Measurements from ENCODE around the gene GRM1.

DNA sequence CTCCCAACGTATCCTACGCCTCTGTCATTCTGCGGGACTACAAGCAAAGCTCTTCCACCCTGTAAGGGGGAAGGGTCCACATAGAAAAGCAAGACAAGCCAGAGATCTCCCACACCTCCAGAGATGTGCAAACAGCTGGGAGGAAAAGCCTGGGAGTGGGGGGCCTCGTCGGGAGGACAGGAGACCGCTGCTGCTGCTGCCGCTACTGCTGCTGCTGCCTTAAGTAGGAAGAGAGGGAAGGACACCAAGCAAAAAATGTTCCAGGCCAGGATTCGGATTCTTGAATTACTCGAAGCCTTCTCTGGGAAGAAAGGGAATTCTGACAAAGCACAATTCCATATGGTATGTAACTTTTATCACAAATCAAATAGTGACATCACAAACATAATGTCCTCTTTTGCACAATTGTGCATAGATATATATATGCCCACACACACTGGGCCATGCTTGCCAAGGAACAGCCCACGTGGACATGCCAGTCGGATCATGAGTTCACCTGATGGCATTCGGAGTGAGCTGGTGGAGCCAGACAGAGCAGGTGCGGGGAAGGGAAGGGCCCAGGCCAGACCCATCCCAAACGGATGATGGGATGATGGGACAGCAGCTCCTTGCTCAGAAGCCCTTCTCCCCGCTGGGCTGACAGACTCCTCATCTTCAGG, 406.0 kb downstream of the GRM1 start:
- TF ChIP-seq ZBTB20 (tag by site-specific recombination; IDR thresholded peaks at IDR 0.05) (no peak), ZNF302 (tag by site-specific recombination; IDR thresholded peaks at IDR 0.05; ENCODE audit: low read depth) (no peak), ZNF521 (tag by site-specific recombination; IDR thresholded peaks at IDR 0.05) (no peak), CTCF (tag by site-specific recombination; IDR thresholded peaks at IDR 0.05) (no peak), ZBTB10 (tag by site-specific recombination; IDR thresholded peaks at IDR 0.05) (no peak), ZBTB7A (tag by site-specific recombination; IDR thresholded peaks at IDR 0.05; ENCODE audit: low read depth) (no peak), ZBTB17 (tag by site-specific recombination; IDR thresholded peaks at IDR 0.05) (no peak), HOXA7 (CRISPR knock-in tag; IDR thresholded peaks at IDR 0.05; ENCODE audit: borderline replicate concordance) (no peak), YY1 (tag by site-specific recombination; IDR thresholded peaks at IDR 0.05) (no peak), ZNF596 (tag by site-specific recombination; IDR thresholded peaks at IDR 0.05) (no peak)
- TF ChIP-seq, protein P1, sequence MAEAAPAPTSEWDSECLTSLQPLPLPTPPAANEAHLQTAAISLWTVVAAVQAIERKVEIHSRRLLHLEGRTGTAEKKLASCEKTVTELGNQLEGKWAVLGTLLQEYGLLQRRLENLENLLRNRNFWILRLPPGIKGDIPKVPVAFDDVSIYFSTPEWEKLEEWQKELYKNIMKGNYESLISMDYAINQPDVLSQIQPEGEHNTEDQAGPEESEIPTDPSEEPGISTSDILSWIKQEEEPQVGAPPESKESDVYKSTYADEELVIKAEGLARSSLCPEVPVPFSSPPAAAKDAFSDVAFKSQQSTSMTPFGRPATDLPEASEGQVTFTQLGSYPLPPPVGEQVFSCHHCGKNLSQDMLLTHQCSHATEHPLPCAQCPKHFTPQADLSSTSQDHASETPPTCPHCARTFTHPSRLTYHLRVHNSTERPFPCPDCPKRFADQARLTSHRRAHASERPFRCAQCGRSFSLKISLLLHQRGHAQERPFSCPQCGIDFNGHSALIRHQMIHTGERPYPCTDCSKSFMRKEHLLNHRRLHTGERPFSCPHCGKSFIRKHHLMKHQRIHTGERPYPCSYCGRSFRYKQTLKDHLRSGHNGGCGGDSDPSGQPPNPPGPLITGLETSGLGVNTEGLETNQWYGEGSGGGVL (tag by site-specific recombination; IDR thresholded peaks at IDR 0.05), result no peak
- TF ChIP-seq, protein P2, sequence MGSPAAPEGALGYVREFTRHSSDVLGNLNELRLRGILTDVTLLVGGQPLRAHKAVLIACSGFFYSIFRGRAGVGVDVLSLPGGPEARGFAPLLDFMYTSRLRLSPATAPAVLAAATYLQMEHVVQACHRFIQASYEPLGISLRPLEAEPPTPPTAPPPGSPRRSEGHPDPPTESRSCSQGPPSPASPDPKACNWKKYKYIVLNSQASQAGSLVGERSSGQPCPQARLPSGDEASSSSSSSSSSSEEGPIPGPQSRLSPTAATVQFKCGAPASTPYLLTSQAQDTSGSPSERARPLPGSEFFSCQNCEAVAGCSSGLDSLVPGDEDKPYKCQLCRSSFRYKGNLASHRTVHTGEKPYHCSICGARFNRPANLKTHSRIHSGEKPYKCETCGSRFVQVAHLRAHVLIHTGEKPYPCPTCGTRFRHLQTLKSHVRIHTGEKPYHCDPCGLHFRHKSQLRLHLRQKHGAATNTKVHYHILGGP (tag by site-specific recombination; IDR thresholded peaks at IDR 0.05), result no peak
- TF ChIP-seq, protein P3, sequence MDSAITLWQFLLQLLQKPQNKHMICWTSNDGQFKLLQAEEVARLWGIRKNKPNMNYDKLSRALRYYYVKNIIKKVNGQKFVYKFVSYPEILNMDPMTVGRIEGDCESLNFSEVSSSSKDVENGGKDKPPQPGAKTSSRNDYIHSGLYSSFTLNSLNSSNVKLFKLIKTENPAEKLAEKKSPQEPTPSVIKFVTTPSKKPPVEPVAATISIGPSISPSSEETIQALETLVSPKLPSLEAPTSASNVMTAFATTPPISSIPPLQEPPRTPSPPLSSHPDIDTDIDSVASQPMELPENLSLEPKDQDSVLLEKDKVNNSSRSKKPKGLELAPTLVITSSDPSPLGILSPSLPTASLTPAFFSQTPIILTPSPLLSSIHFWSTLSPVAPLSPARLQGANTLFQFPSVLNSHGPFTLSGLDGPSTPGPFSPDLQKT (IDR thresholded peaks at IDR 0.05; ENCODE audit: borderline replicate concordance, low read depth, low read length), result no peak

All from HEK293 (cell line).